ENCODE measurements around the gene OARD1.

Gene OARD1

GRCh38 chr6:41075651-41076626 lies 3.8 kb upstream of the OARD1 start:
- no peak for DNase-seq (ENCODE audit: low read depth, low spot score)
- TF ChIP-seq CTCF (IDR thresholded peaks at IDR 0.05; ENCODE audit: low read depth, low read length): no peak
- in situ Hi-C loops (cut with HindIII; ENCODE audit: low sequenced_read_pairs): no loop called here

GRCh38 chr6:41074692-41075436 lies 2.7 kb upstream of the OARD1 start:
- peak overlapping the region; percentile 88 for H3K4me3 ChIP-seq (ENCODE audit: low read depth, low read length)
- no peak for TF ChIP-seq CTCF (IDR thresholded peaks at IDR 0.05; ENCODE audit: low read depth, low read length)

More at GRCh38 chr6:41075651-41076626, 3.8 kb upstream of the OARD1 start:
- no peak overlapping the region for H3K4me3 ChIP-seq (ENCODE audit: low read depth, low read length)

GRCh38 chr6:41073968-41074691 lies 2.0 kb upstream of the OARD1 start:
- TF ChIP-seq CTCF (IDR thresholded peaks at IDR 0.05; ENCODE audit: low read depth, low read length): no peak
- H3K4me3 ChIP-seq (ENCODE audit: low read depth, low read length): peak overlapping the region; percentile 88
- in situ Hi-C loops (cut with HindIII; ENCODE audit: low sequenced_read_pairs): no loop called here
- peak; percentile 31 for DNase-seq (ENCODE audit: low read depth, low spot score)

More at GRCh38 chr6:41074692-41075436, 2.7 kb upstream of the OARD1 start:
- in situ Hi-C loops (cut with HindIII; ENCODE audit: low sequenced_read_pairs): no loop called here
- no peak for DNase-seq (ENCODE audit: low read depth, low spot score)

- in situ Hi-C loops (cut with HindIII; ENCODE audit: low sequenced_read_pairs): no loop called here
- DNase-seq (ENCODE audit: low read depth, low spot score): peak; percentile 81
- peak overlapping the region; percentile 88 for H3K4me3 ChIP-seq (ENCODE audit: low read depth, low read length)
- TF ChIP-seq CTCF (IDR thresholded peaks at IDR 0.05; ENCODE audit: low read depth, low read length): no peak
These were observed 1.2 kb upstream of the OARD1 start for GRCh38 chr6:41073203-41073967.

- H3K4me3 ChIP-seq (ENCODE audit: low read depth, low read length): peak within 1 kb of the TSS; percentile 88
- in situ Hi-C loops (cut with HindIII; ENCODE audit: low sequenced_read_pairs): no loop called here
- no peak for DNase-seq (ENCODE audit: low read depth, low spot score)
- TF ChIP-seq CTCF (IDR thresholded peaks at IDR 0.05; ENCODE audit: low read depth, low read length): no peak
These were observed 663 bp upstream of the OARD1 start, which contains the start of gene NFYA for GRCh38 chr6:41072836-41073202. Gene NFYA, plus strand, starts transcription at chr6:41072974. Its CDS starts 6,116 bp downstream, at chr6:41079090.

All from astrocyte of the spinal cord (primary cell).